Ovary (tissue), 9 donors: ENCODE data around the gene CRNKL1. TPM values are rescaled to one million over a fixed set of nuclear protein-coding genes. Genes with fewer than 3 reads are reported as not detected.

ENCODE experiments used
- DNase-seq, 5 donors: peaks; one replicate each; pipeline ENCODE4 v3.0.0-alpha.2; 2019 to 2020
- H3K27ac ChIP-seq, 2 donors: fragments of 200-600 bp; one replicate each; pipeline versions ENCODE4 v1.5.1 to v1.8.0; 2019 to 2022
- H3K27me3 ChIP-seq: fragments of 200-600 bp; one replicate; pipeline ENCODE4 v1.8.0; 2022
- H3K36me3 ChIP-seq: fragments of 200-600 bp; sonication (generic); one replicate; pipeline ENCODE4 v1.5.1; 2019
- H3K4me1 ChIP-seq: one replicate; pipeline ENCODE4 v1.8.1; 2013; ENCODE audit warnings: mild to moderate bottlenecking, moderate library complexity; ENCODE audit not compliant: insufficient read depth
- H3K4me3 ChIP-seq: fragments of 200-600 bp; sonication (generic); one replicate; pipeline ENCODE4 v1.5.1; 2017
- H3K9me3 ChIP-seq, 2 donors: fragments of 200-600 bp in 1 of 2; sonication (generic) in 1 of 2; one replicate each; pipeline versions ENCODE4 v1.5.1 to v1.8.1; 2013 to 2019; ENCODE audit warnings: mild to moderate bottlenecking in 1 of 2, moderate library complexity in 1 of 2
- EP300 ChIP-seq: sonication (generic); formaldehyde crosslinking; IDR thresholded peaks from one replicate; pipeline ENCODE4 v1.6.1; 2017; ENCODE audit warnings: antibody characterized with exemption
- POLR2A ChIP-seq: fragments of 450-650 bp; IDR thresholded peaks from one replicate; pipeline ENCODE4 v1.6.1; 2017; ENCODE audit warnings: antibody characterized with exemption, mild to moderate bottlenecking, moderate library complexity
- WGBS, 3 donors: extraction: QIAGEN DNeasy Blood & Tissue Kit in 1 of 3; methylation state at CpG; one replicate each; pipeline versions ENCODE4 v1.1.5 to v1.1.7; 2013 to 2017; 5-methylcytosine and 5-hydroxymethylcytosine counted together
- intact Hi-C, 4 donors: fragments of 100-400 bp; cut with DNase I; formaldehyde crosslinking; loops; one replicate each; pipeline versions ENCODE4 v1.11.0 to v1.15.1; 2022 to 2023
- polyA plus RNA-seq, 2 donors: library from polyadenylated mRNA; stranded (reverse); fragments of 200-250 nt in 1 of 2; fragments of 350-450 nt in 1 of 2; fragmentation: Illumina TruSeq in 1 of 2; extraction: RNeasy Lipid Tissue Mini Kit (QIAGEN cat#74804) in 1 of 2; gene quantifications; one replicate each; pipeline ENCODE4 v1.2.3, GENCODE V29; 2013 to 2014
- total RNA-seq, 7 donors: library from RNA; depleted of rRNA in 2 of 7; stranded (reverse); fragments of >200 nt in 2 of 7; fragmentation: NEBNext Ultra II Directional in 3 of 7; extraction: Animal tissue kit (Norgen Biotek cat#: 25700) in 3 of 7; gene quantifications; one replicate each; pipeline versions ENCODE4 v1.1.0 to v1.2.4, GENCODE V29; 2016 to 2023
- TF ChIP-seq, protein P1 (sequence below), 3 donors: fragments of 450-650 bp in 2 of 3; fragments of 200-600 bp in 1 of 3; IDR thresholded peaks; one replicate each; pipeline versions ENCODE4 v1.5.1 to v1.8.0; 2016 to 2022; ENCODE audit warnings: antibody characterized with exemption in 3 of 3, mild to moderate bottlenecking in 1 of 3
- donor health status: DM: no; HTN: no; CAD: no; lungs with moderate emphysema.
- donor health status: DM: no; HTN: no; CAD: no.
- donor health status: Bipolar disorder and iron deficiency.
- donor health status: DM: yes; HTN: yes; CAD: no.
- donor health status: DM: no; HTN: no; CAD: no.
- donor health status: DM: yes; HTN: yes; CAD: no.

Gene CRNKL1
- total and polyA plus RNA-seq, 9 donors, result 12.7 to 25.0 (median 22.5) TPM

DNA sequence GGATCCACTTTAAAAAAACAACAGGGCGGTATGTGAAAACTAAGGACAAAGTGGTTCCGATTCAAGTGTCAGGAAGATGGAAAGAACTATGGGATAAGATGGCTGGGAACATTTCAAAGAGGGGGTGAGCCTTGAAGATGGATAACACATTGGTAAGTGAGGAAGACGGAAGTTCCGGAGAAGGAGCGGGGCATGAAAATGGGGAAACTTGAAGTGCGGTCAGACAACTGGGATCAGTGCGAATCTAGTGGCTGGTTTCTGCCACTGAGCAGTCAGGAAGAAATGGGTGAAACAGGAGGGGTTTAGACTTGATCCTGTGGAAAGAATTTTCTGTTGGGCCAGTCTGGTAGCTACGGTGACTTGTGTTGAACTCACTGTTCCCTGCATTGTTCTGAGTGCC, 33.9 kb downstream of the CRNKL1 start:
- intact Hi-C loops, result no loop called here
- no peak for TF ChIP-seq POLR2A
- TF ChIP-seq, protein P1, sequence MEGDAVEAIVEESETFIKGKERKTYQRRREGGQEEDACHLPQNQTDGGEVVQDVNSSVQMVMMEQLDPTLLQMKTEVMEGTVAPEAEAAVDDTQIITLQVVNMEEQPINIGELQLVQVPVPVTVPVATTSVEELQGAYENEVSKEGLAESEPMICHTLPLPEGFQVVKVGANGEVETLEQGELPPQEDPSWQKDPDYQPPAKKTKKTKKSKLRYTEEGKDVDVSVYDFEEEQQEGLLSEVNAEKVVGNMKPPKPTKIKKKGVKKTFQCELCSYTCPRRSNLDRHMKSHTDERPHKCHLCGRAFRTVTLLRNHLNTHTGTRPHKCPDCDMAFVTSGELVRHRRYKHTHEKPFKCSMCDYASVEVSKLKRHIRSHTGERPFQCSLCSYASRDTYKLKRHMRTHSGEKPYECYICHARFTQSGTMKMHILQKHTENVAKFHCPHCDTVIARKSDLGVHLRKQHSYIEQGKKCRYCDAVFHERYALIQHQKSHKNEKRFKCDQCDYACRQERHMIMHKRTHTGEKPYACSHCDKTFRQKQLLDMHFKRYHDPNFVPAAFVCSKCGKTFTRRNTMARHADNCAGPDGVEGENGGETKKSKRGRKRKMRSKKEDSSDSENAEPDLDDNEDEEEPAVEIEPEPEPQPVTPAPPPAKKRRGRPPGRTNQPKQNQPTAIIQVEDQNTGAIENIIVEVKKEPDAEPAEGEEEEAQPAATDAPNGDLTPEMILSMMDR (IDR thresholded peaks at IDR 0.05), result no peak
- no peak for TF ChIP-seq EP300
- 80 to 90% (median 82%) methylated on average over 8 of the region's 8 CpGs for WGBS, 3 donors
- Histone ChIP-seq H3K9me3 (no peaks in the 10 kb centered on the region), H3K36me3 (no peaks in the 10 kb centered on the region), H3K27me3 (no peaks in the 10 kb centered on the region), H3K27ac (no peak overlapping the region), H3K4me1 (peaks cover 11% of the 10 kb centered on the region), H3K4me3 (peak overlapping the region; percentile 95)
- no peak for DNase-seq

DNA sequence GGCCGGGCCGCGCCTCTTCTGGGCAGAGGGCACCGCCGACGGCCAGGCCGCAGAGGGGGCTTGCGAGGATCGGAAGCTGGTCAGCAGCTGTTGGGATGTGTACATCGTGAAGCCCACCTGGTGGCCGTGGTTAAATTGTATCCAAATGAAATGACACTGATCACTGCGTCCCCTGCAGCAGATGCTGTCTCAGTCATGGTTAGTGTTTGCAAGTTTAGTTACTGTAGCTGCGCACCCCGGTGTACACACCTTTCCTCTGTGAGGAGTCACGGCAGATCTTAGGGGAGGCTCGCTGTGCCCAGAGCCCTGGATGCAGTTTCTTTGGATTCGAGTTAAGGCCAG, 34.5 kb downstream of the CRNKL1 start:
- intact Hi-C loops, result no loop called here
- Histone ChIP-seq H3K4me1 (peaks cover 11% of the 10 kb centered on the region), H3K27ac (peak overlapping the region in 1 of 2 donors; percentile 23), H3K36me3 (no peaks in the 10 kb centered on the region), H3K4me3 (peak overlapping the region; percentile 95), H3K9me3 (no peaks in the 10 kb centered on the region), H3K27me3 (no peaks in the 10 kb centered on the region)
- WGBS, 3 donors, result 2 to 5% (median 2%) methylated on average over 8 to 17 of the region's 17 CpGs
- DNase-seq, result no peak
- no peak for TF ChIP-seq EP300
- TF ChIP-seq, protein P1 (IDR thresholded peaks at IDR 0.05), result no peak
- TF ChIP-seq POLR2A, result no peak

DNA sequence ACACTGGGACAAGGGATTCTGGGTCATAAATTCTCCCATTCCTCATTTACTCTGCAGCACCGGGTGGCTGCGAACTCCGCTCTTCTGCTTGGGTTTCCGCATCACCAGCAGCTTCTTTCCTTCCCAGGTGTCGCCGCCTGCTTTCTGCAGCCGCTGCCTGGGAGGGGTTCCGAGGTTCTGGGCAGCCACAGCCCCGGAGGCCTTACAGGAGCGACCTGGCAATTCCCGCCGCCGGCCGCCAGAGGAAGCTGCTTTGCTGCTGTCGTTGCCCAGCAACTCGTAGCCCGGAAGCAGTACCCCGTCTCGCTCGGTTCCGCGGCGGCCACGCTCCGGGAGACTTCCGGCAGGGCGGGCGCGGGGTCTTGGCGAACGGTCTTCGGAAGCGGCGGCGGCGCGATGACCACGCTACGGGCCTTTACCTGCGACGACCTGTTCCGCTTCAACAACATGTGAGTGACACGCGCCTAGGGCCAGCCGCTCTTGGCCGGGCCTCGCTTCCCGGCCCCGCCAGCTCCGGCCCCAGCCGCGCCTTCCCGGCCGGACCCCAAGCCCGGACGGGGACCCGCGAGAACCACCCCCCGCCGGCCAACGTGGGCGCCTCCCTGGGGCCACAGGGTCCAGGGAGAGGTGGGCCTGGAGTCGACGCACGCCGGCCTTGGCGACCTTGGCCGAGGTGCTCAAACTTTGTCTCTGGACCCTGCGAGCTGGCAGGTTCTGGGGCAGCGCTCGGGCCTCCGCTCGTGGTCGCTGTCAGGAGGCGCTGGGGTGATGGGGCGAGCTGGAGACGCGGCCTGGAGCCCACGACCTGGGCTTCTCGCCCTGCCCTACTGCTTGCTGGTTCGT, 35.0 kb downstream of the CRNKL1 start, which contains the start of gene NAA20:
Gene NAA20, plus strand, starts transcription at position 362 of the 843 bp plus-strand sequence. Its CDS starts 35 bp downstream, at position 397.
- TF ChIP-seq EP300 (no peak), POLR2A (no peak)
- TF ChIP-seq, protein P1 (IDR thresholded peaks at IDR 0.05), result peak; percentile 68 to 93 (median 92)
- Histone ChIP-seq H3K27ac (peak within 1 kb of the TSS in 1 of 2 donors; percentile 23), H3K4me3 (peak within 1 kb of the TSS; percentile 95), H3K27me3 (no peaks in the 10 kb centered on the region), H3K36me3 (no peaks in the 10 kb centered on the region), H3K9me3 (no peaks in the 10 kb centered on the region), H3K4me1 (peaks cover 11% of the 10 kb centered on the region)
- intact Hi-C loops, result no loop called here
- 0 to 1% (median 0%) methylated on average over 69 to 81 of the region's 81 CpGs for WGBS, 3 donors
- DNase-seq, result peak; percentile 90 to 95 (median 92)

DNA sequence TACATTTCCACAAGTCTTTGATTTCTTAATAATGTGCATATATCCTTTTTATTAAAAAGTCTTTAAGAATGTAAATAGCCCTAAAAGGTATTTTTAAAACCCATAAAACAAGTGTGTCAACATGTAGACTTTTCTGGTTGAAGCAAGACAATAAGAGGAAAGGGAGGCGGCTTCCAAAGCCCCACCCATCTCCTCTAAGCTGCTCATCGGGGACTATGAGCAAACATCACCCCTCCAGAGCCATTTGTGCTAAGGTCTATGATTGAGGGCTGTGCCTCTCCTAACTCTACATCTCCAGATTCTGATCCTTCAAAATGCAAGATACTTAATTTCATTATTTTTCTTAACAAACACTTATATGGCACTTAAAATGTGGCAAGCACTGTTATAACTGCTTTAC, 37.6 kb downstream of the CRNKL1 start:
- 45 to 63% (median 56%) methylated on average over 2 of the region's 2 CpGs for WGBS, 3 donors
- no peak overlapping the region for H3K4me3 ChIP-seq
- peaks cover 13% of the 10 kb centered on the region for H3K4me1 ChIP-seq
- no peaks in the 10 kb centered on the region for H3K36me3 ChIP-seq
- H3K9me3 ChIP-seq, result no peaks in the 10 kb centered on the region
- TF ChIP-seq EP300, result no peak
- no peak for TF ChIP-seq POLR2A
- TF ChIP-seq, protein P1 (IDR thresholded peaks at IDR 0.05), result no peak
- DNase-seq, result no peak
- H3K27ac ChIP-seq, result no peak overlapping the region
- no peaks in the 10 kb centered on the region for H3K27me3 ChIP-seq
- intact Hi-C loops, result no loop called here
